Sciatic nerve (tissue), 2 donors: ENCODE results near the gene ENG. TPM values are rescaled to one million over a fixed set of nuclear protein-coding genes. Genes with fewer than 3 reads are reported as not detected.
A peak's percentile ranks its signal among the peaks of the same experiment; 100 is the strongest.
"Not testable (repeated sequence)": the region's sequence is repeated elsewhere in the genome, so short reads cannot be mapped to it uniquely, and the experiment has no call there.

Experiments used
- ATAC-seq: fragments of 200-7000 bp; cut with Tn5 transposase; one replicate; pipeline ENCODE4 v1.9.1; 2020; ENCODE audit warnings: mild to moderate bottlenecking, moderate library complexity
- DNase-seq: peaks from one replicate; pipeline ENCODE4 v3.0.0-alpha.2; 2020; ENCODE audit warnings: low spot score
- intact Hi-C: fragments of 100-400 bp; cut with DNase I; formaldehyde crosslinking; loops from one replicate; pipeline ENCODE4 v1.14.2; 2022
- total RNA-seq: library from RNA; stranded (reverse); fragmentation: NEBNext Ultra II Directional; extraction: Animal tissue kit (Norgen Biotek cat#: 25700); gene quantifications from one replicate; pipeline ENCODE4 v1.2.1, GENCODE V29; 2021
- donor health status: DM: no; HTN: no; CAD: no.
- donor health status: DM: no; HTN: no; CAD: no.

ENG gene
- total RNA-seq, 1 donor from 2014 or later = 285 TPM

- intact Hi-C loops = no loop called here
- ATAC-seq (no peak), DNase-seq (no peak)
These were observed 66.0 kb downstream of the ENG start for GRCh38 chr9:127788337-127789011.

DNA sequence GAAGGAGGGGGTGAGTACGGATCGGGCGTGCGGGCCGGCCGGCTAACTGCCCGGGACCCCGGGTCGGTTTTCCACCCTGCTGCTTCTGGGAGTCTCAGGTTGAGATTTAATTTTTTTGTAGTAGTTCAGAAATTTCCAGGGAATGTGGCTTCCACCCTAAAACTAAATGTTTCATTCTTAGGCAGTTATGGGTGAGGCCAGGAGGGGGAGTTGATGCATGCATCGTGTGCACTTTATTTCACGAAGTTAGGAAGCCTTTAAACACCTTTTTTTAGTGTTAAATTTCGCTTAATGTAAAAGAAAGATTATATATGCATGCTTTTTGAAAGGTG is 67.7 kb downstream of the ENG start:
- intact Hi-C loops = no loop called here

GRCh38 chr9:127785933-127786772 is 68.3 kb downstream of the ENG start, which contains the start of gene CDK9:
Gene CDK9, plus strand, starts transcription at chr9:127786034. Its CDS starts 115 bp downstream, at chr9:127786149.
- intact Hi-C loops = loop anchor here (2.0 kb wide), 1 partner anchor 49 kb away; no protein-coding TSS in a partner anchor
- peak; percentile 76 for ATAC-seq
- DNase-seq = peak; percentile 95

More for the DNA sequence above, 67.7 kb downstream of the ENG start:
- no peak for DNase-seq
- ATAC-seq = no peak

- ATAC-seq (peak; percentile 78), DNase-seq (peak; percentile 93)
- intact Hi-C loops = loop anchor here (2.0 kb wide), 1 partner anchor 48 kb away; no protein-coding TSS in a partner anchor
These were observed 69.2 kb downstream of the ENG start for GRCh38 chr9:127785023-127785932.

- intact Hi-C loops = loop anchor here (2.0 kb wide), 1 partner anchor 47 kb away; no protein-coding TSS in a partner anchor
- ATAC-seq (no peak), DNase-seq (no peak)
These were observed 71.1 kb downstream of the ENG start for GRCh38 chr9:127783111-127784008.

DNA sequence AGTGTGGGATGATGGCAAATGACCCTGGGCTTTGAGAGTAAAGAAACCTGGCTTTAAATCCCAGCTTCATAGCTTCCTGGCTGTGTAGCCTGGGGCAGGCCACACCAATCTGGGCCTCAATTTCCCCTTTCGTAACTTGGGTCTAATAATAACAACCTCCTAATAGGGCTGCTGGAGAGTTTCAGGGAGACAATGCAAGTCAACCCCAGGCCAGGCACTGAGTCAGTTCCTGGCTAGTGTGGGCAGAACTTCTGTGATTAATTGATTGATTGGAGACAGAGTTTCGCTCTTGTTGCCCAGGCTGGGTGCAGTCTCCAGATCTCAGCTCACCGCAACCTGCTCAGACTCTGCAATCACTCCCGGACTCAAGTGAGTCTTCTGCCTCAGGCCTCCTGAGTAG is 72.7 kb downstream of the ENG start:
- DNase-seq = no peak
- ATAC-seq = no peak
- intact Hi-C loops = no loop called here

GRCh38 chr9:127780909-127781308 is 73.5 kb downstream of the ENG start:
- DNase-seq, ATAC-seq, intact Hi-C loops: not testable (repeated sequence)

- intact Hi-C loops = no loop called here
- ATAC-seq (no peak), DNase-seq (no peak)
These were observed 74.2 kb downstream of the ENG start for GRCh38 chr9:127780126-127780885.

GRCh38 chr9:127779136-127779981 is 75.1 kb downstream of the ENG start:
- ATAC-seq (peak; percentile 68), DNase-seq (no peak)
- intact Hi-C loops = no loop called here

- DNase-seq (no peak), ATAC-seq (peak; percentile 72)
- intact Hi-C loops = no loop called here
These were observed 76.0 kb downstream of the ENG start, which contains the start of gene SH2D3C for GRCh38 chr9:127778280-127779135. Gene SH2D3C, minus strand, starts transcription at chr9:127778666. Its CDS starts 39 bp downstream, at chr9:127778627.

GRCh38 chr9:127777368-127777980 is 77.0 kb downstream of the ENG start:
- no peak for ATAC-seq
- no peak for DNase-seq
- intact Hi-C loops = no loop called here

GRCh38 chr9:127776924-127777289 is 77.6 kb downstream of the ENG start:
- intact Hi-C loops = no loop called here
- DNase-seq (no peak), ATAC-seq (no peak)

DNA sequence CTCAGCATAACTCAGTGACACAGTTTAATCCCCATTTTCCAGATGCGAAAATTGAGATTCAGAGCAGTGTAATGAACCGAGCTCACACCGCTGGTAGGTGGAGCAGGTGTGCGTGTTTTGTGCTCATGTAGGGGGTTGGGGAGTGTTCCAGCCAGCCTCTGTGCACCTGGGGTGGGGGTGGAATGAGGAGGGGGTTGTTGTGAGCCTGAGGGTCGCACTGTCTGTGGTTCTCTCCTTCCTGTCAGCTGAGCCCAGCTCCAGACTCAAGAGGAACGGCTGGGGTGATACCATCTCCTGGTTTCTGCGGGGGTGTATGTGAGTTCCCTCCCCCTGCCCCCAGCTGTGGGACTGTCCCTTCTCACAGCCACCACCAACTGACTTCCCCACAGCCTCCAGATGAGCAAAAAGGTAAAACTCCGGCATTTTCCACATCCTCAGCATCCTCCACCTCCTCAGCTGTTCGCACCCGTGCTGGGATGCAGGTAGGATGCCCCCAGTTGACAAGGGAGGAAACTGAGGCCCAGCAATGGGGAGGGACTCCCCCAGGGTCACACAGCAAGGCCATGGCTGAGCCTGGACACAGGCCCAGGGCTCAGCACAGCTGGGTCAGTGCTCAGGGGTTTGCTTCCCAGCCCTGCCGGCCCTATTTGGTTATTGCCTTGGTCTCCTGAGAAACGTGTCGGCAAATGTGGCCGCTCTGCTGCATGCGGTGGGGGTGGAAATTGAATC is 78.1 kb downstream of the ENG start:
- intact Hi-C loops = no loop called here
- ATAC-seq = no peak
- no peak for DNase-seq

DNA sequence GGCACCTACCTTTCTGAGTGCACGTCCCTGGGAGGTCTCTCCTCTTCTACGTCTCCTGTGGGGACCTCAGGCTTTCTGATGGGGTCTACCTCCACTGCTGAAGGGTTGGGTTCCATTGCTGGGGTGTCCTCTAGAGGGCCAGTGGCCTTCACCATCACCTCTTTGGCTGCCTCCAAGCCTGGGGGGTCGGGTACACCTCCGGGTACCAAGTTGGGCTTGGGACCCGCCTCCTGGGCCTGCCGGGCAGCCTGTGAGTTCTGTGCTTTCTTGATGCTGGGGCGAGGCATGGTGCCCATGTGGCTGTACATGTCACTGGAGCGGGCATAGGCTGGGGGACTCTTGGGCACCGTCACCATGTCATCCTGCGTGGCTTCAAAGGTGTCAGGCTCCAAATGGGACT is 80.5 kb downstream of the ENG start:
- ATAC-seq (no peak), DNase-seq (no peak)
- intact Hi-C loops = no loop called here

DNA sequence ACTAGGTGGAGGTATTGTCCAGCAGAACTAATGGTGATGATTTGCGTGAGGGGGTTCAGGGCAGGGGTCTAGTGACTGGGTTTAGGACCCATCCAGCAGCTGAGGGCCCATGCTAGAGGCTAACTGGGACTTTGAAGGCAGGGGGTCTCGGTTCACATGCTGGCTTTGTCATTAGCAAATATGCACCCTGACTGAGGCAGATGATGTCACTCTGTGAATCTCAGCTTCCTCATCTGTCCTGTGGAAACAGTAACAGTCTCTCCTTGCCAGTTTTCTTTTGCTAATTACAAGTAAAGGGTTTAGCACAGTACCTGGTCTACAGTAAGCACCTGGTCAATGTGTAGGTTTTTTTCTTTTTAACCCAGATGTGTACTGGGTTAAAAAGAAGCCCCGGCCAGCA is 81.2 kb downstream of the ENG start:
- intact Hi-C loops = no loop called here
- no peak for ATAC-seq
- DNase-seq = no peak
